ENCODE results near the gene AQP6. TPM values are rescaled to one million over a fixed set of nuclear protein-coding genes. Genes with fewer than 3 reads are reported as not detected.

Gene AQP6, protein sequence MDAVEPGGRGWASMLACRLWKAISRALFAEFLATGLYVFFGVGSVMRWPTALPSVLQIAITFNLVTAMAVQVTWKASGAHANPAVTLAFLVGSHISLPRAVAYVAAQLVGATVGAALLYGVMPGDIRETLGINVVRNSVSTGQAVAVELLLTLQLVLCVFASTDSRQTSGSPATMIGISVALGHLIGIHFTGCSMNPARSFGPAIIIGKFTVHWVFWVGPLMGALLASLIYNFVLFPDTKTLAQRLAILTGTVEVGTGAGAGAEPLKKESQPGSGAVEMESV
- polyA plus RNA-seq (ENCODE audit: insufficient read length in 4 of 4): 10 to 100 TPM; 16.0 to 22.1 (median 19.6) TPM

GRCh38 chr12:49972641-49973360, at the start of gene AQP6:
TSS of gene AQP6 (plus strand) at chr12:49972947. CDS start at chr12:49973174, 227 bp downstream.
- no peak for DNase-seq (ENCODE audit: low read depth in 4 of 4, low spot score in 3 of 4)

- no peak for DNase-seq (ENCODE audit: low read depth in 4 of 4, low spot score in 3 of 4)
These were observed 49.6 kb upstream of the AQP6 start for GRCh38 chr12:49923035-49923644.

DNA sequence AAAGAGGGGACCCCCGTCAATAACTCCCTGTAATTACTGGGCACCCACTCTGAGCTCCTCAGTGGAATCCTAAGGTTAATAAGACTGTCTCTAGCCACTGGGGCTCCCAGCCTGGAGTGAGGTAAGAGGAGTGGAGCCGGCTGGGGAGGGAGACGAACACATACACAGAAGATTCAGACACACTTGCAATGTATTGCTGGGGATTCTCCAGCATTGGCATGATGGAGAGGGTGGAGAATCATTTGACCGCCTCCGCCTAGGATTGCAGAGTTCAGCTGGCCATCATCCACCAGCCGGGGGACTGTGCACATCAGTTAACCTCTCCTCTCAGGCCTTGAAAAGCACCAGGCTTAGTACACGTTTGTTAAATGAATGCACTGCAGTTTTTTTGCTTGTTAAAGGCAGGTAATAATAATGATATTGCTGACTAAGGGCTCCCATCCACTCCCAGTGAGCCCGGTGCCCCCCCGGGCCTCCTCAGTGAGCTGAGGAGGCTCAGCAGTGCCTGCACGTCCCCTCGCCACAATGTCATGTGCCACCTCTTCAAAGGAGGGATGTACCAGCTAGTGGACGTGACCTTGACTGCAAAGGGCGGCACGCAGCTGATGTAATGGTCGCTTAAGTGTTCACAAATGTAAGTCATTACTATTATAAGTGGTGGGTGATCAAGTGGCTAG, 48.7 kb upstream of the AQP6 start:
- DNase-seq (ENCODE audit: low read depth in 4 of 4, low spot score in 3 of 4): no peak

- no peak for DNase-seq (ENCODE audit: low read depth in 4 of 4, low spot score in 3 of 4)
These were observed 48.0 kb upstream of the AQP6 start for GRCh38 chr12:49924628-49925246.

- DNase-seq (ENCODE audit: low read depth in 4 of 4, low spot score in 3 of 4): no peak
These were observed 47.1 kb upstream of the AQP6 start for GRCh38 chr12:49925433-49926204.

- DNase-seq (ENCODE audit: low read depth in 4 of 4, low spot score in 3 of 4): no peak
These were observed 44.3 kb upstream of the AQP6 start for GRCh38 chr12:49928471-49928870.

GRCh38 chr12:49929581-49929980, 43.2 kb upstream of the AQP6 start:
- no peak for DNase-seq (ENCODE audit: low read depth in 4 of 4, low spot score in 3 of 4)

DNA sequence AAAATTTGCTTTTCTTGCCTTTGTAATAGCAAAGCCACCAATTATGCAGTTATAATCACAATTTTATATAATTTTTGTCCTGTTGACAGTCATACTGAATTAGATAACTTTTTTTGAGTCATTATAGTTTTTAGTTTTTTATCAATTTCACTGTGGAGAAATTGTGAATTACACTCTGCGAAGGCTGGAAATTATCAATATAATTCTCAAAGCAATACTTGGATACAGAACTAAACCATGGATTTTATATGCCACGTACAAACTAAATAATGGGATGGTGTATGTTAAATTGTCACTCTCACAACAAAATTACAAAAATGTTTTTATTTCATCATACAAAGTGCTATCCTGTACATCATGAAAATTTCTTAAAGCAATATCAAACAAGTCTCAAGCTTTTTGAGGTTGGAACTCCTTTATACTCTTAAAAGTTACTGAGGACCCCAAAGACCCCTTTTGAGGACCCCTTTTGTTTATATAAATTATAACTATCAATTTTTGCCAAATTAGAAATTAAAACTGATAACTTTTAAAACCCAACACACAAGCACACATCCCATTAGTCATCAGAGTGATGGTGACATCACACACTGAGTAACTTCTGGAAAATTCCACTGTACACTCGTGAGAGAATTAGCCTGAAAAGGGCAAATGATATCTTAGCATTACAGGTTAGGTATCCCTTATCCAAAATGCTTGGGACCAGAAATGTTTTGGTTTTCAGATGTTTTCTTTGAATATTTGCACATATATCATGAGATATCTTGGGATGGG, 42.0 kb upstream of the AQP6 start:
- DNase-seq (ENCODE audit: low read depth in 4 of 4, low spot score in 3 of 4): no peak

DNA sequence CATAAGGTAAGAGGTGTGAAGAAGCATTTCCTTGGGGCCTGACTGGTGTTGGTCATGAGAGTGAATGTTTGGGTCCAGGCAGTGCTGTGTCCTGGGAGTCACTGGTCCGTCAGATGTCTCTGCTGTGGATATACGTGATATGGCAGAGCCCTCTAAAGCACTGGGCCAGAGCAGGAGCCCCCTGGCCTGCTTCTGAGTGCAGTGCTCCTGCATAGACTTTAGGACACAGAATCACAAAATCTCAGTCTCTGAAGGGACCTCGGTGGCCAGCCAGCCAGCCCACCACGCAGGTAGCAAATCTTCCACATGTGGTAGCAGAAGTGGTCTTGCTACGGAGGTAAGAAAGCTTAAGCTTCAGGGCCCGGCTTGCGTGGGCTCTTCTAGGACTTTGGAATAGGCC, 40.7 kb upstream of the AQP6 start:
- no peak for DNase-seq (ENCODE audit: low read depth in 4 of 4, low spot score in 3 of 4)

DNA sequence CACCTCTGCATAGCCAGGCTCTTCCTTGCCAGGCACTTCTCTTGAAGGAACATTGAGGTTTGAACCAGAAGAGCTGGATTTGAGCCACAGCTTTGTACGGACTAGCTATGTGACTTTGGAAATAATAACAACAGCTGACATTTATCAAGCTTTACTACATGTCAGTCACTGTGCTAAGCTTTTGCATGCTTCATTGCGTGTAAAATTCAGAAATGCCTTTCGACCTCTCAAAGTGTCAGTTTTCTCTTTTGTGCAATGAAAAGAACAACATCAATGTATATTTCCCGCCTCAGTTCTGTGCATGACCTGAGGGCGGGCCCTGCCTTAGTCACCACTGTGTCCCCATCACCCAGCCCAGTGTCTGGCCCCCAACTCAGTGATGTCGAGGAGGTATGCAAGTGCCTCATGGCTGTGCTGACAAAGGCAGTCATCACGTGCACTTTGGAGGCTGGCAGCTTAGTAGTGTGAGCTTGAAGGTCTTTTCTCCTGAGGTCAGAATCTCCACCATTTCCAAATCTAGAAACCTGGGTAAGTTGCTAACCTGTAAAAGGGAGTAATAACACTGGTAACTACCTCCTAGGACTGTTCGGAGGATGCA, 40.1 kb upstream of the AQP6 start:
- DNase-seq (ENCODE audit: low read depth in 4 of 4, low spot score in 3 of 4): peak in 3 of 4 donors; percentile 31 to 61 (median 54)

GRCh38 chr12:49933796-49934195, 39.0 kb upstream of the AQP6 start:
- no peak for DNase-seq (ENCODE audit: low read depth in 4 of 4, low spot score in 3 of 4)

DNA sequence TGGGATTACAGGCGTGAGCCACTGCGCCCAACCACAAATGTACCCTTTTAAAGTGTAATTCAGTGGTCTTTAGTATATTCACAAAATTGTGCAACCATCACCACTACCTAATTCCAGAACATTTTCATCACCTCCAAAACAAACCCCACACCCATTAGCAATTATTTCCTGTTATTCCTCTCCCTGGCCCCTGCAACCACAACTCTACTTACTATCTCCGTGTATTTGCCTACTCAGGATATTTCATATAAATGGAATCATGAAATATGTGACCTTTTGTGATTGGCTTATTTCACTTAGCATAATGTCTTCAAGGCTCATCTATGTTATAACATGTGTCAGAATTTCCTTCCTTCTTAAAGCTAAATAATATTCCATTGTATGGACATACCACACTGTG, 38.2 kb upstream of the AQP6 start:
- no peak for DNase-seq (ENCODE audit: low read depth in 4 of 4, low spot score in 3 of 4)

GRCh38 chr12:49936925-49937324, 35.8 kb upstream of the AQP6 start:
- DNase-seq (ENCODE audit: low read depth in 4 of 4, low spot score in 3 of 4): no peak

- no peak for DNase-seq (ENCODE audit: low read depth in 4 of 4, low spot score in 3 of 4)
These were observed 35.0 kb upstream of the AQP6 start for GRCh38 chr12:49937639-49938300.

DNA sequence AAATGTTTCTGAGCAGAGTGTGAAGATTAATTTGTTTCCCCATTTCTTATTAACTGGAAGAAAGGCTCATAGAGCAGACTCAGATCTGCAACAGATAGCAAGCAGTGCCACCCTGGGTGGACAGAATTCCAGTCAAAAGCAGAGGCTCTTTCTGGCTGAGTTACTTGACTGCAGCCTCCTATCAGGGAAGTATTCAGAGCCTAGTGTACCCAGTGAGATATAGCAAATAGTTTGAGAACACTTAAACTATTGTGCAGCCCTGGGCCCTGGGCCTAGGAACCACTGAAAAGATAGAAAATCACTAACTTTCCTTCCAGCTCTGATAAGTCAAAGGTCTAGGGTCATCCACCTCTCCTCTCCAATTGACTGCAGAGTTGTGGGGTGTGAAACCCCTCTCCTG, 33.4 kb upstream of the AQP6 start:
- DNase-seq (ENCODE audit: low read depth in 4 of 4, low spot score in 3 of 4): no peak

GRCh38 chr12:49939707-49940106, 33.0 kb upstream of the AQP6 start:
- DNase-seq (ENCODE audit: low read depth in 4 of 4, low spot score in 3 of 4): no peak

GRCh38 chr12:49941556-49942511, 30.9 kb upstream of the AQP6 start:
- no peak for DNase-seq (ENCODE audit: low read depth in 4 of 4, low spot score in 3 of 4)
